LNCaP clone FGC (cell line): ENCODE data around the gene SGSH.

ENCODE experiments used
- DNase-seq: peaks from one replicate; pipeline ENCODE4 v3.0.0-alpha.2; 2011; ENCODE audit warnings: low read depth
- H3K4me3 ChIP-seq: 2 replicates; pipeline ENCODE4 v1.5.1; 2011; ENCODE audit warnings: mild to moderate bottlenecking, low read depth, low read length, control low read depth
- TF ChIP-seq, protein P1 (sequence below): IDR thresholded peaks from 2 replicates; pipeline ENCODE4 v1.5.1; 2012; ENCODE audit warnings: mild to moderate bottlenecking; ENCODE audit not compliant: control insufficient read depth, insufficient read depth; ENCODE audit errors: extremely low read depth

SGSH gene

DNA sequence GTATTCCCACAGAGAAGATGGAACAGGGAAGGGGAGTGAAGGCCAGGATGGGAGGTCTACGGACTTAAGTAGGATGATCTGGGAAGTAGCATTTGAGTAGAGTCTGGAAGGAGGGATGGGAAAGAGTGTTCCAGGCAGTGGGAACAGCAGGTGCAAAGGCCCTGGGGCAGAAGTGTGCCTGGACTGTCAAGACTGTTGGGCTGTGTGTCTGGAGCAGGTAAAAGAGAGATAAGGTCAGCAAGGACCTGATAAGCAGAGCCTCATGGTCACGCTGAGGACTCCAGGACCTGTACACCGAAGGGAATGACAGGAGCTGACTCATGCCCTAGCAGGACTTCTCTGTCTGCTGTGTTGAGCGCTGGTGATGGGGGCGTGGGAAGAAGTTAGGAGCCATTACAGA lies 51.0 kb downstream of the SGSH start:
- DNase-seq = no peak
- H3K4me3 ChIP-seq = no peak overlapping the region
- TF ChIP-seq, protein P1, sequence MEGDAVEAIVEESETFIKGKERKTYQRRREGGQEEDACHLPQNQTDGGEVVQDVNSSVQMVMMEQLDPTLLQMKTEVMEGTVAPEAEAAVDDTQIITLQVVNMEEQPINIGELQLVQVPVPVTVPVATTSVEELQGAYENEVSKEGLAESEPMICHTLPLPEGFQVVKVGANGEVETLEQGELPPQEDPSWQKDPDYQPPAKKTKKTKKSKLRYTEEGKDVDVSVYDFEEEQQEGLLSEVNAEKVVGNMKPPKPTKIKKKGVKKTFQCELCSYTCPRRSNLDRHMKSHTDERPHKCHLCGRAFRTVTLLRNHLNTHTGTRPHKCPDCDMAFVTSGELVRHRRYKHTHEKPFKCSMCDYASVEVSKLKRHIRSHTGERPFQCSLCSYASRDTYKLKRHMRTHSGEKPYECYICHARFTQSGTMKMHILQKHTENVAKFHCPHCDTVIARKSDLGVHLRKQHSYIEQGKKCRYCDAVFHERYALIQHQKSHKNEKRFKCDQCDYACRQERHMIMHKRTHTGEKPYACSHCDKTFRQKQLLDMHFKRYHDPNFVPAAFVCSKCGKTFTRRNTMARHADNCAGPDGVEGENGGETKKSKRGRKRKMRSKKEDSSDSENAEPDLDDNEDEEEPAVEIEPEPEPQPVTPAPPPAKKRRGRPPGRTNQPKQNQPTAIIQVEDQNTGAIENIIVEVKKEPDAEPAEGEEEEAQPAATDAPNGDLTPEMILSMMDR = no peak

DNA sequence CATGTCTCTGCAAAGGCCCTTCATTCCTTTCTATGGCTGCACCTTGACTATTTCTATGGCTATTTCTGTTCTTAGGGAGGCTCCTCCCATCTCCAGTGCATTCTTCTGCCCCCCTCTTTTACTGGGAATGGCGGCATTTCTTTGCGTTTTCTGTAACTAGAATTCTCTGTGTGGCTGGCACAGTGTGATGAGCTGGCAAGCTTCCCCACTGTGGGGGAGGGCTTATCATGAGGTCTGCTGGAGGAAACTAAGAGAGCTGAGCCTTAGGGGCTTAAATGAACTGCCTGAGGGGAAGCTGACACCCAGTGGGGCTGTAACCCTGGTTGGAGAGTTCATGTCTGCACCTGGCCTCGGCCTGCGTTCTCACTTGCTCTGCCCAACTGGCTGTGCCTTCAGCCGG lies 51.8 kb downstream of the SGSH start:
- TF ChIP-seq, protein P1 = no peak
- H3K4me3 ChIP-seq = no peak overlapping the region
- no peak for DNase-seq

DNA sequence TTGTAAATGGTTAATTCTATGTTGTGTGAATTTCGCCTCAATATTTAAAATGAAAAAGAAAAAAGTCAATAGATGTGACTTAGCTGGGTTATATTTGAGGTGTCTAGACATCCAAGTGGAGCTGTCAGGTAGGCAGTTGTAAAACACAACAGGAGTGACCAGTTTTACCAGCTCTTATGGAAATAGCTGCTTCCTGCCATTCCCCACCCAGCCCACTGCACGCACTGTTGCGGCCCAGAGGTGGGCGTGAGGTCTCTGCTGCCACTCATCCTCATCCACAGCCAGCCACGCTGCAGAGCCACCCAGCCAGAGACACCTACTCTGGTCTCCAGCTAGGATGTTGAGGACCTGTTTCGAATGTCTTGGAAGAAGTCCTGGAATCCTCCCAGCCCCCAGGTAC lies 53.7 kb downstream of the SGSH start:
- peak; percentile 62 for DNase-seq
- TF ChIP-seq, protein P1 = no peak
- no peak overlapping the region for H3K4me3 ChIP-seq

DNA sequence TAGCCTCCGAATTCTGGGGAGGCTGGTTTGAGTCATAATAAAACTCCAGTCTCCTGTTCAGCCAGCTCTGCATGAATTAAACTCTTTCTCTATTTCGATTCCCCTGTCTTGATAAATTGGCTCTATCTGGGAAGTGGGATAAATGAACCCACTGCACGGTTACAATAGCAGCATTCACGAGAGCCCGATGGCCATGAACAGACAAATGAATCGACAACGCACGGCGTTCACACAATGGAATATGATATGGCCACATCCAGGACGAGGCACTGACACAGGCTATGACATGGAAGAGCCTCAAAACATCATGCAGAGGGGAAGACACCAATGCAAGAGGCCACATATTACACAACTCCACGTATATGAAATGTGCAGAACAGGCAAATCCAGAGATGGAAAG lies 55.9 kb downstream of the SGSH start:
- DNase-seq = no peak
- H3K4me3 ChIP-seq = no peak overlapping the region
- TF ChIP-seq, protein P1 = no peak

DNA sequence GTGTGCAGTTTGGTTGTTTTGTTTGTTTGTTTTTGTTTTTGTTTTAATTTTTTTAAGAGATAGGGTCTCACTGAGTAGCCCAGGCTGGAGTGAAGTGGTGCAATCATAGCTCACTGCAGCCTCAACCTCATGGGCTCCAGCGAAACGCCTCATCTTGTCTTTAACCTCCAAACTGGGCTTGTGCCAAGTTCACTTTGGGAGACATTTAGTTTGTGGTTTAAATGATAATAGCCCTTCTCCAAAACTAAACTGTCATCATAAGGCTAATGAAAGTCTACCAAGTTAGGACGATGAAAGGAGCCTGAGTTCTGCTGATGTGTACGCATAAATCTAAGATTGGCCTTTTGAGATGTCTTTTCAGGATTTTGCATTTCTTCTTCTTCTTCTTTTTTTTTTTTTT lies 56.8 kb downstream of the SGSH start:
- DNase-seq = no peak
- no peak overlapping the region for H3K4me3 ChIP-seq
- TF ChIP-seq, protein P1 = no peak

GRCh38 chr17:80160536-80160935 lies 59.6 kb downstream of the SGSH start:
- TF ChIP-seq, protein P1 = no peak
- no peak for DNase-seq
- H3K4me3 ChIP-seq = no peak overlapping the region
